Measurements from ENCODE around the gene PHKG1. TPM values are rescaled to one million over a fixed set of nuclear protein-coding genes. Genes with fewer than 3 reads are reported as not detected.

Gene PHKG1
- total and polyA plus RNA-seq, 2 of the 8 experiments (the other 6 are each of a cell fraction or from before 2014, with no cell fraction given) = 0.03 to 0.61 TPM

DNA sequence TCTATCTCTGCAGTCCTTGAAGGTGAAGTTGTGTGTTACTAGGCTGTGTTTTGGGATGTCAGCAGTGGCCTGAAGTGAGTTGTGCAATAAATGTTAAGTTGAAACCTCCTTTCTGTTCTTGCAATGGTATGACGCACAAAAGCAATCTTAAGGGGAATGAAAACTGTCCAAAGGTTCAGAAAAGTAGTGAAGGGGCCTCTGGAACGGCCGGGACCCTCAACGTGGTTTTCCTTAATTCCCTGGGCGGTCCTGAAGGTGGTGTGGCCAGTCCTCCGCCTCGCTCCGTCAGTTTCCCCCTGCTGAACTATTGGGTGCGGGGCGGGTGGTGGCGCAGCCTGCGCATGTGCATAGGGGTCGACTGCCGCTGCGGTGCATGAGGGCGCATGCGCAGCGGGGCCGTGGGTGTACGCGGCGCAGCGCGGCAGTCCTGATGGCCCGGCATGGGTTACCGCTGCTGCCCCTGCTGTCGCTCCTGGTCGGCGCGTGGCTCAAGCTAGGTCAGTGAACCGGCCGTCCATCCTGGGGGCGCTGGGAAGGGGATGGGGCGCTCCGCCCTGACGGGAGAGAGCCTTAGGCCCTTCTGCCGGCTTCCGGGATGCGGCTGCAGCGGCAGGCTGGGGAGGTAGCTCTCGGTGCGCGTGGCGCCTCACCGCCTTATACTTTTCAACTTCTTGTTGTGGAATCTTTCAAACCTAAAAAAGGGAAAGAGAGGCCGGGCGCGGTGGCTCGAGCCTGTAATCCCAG lies 28.7 kb downstream of the PHKG1 start, which contains the start of gene SUMF2 (continued):
- TF ChIP-seq CREB1 (IDR thresholded peaks at IDR 0.05) = peak; percentile 58; the same call in 1 of the 2 replicates
- TF ChIP-seq RFX5 (IDR thresholded peaks at IDR 0.05; ENCODE audit: borderline replicate concordance, low read depth, low read length) = 0 out of 2 replicates have a peak, but pooled peaks have one; percentile 25
- TF ChIP-seq PHF8 (conservative IDR thresholded peaks at IDR 0.05; ENCODE audit: low read depth, low read length) = peak; percentile 80
- TF ChIP-seq SIN3A (conservative IDR thresholded peaks at IDR 0.05 in 1 of 2, IDR thresholded peaks at IDR 0.05 in 1 of 2; ENCODE audit: low read depth in 1 of 2, low read length in 2 of 2) = 0 out of 4 replicates have a peak, but pooled peaks have one; percentile 32 to 48
- peak; percentile 79 for TF ChIP-seq TAF1 (IDR thresholded peaks at IDR 0.05; ENCODE audit: low read depth, low read length)
- TF ChIP-seq, protein P1, sequence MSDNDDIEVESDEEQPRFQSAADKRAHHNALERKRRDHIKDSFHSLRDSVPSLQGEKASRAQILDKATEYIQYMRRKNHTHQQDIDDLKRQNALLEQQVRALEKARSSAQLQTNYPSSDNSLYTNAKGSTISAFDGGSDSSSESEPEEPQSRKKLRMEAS (IDR thresholded peaks at IDR 0.05) = peak; percentile 77
- no peak for TF ChIP-seq POU5F1 (IDR thresholded peaks at IDR 0.05; ENCODE audit: low read depth, low read length)
- TF ChIP-seq ZNF274 (IDR thresholded peaks at IDR 0.05; ENCODE audit: borderline replicate concordance, extremely low read depth, low read length) = no peak
- TF ChIP-seq TBP (IDR thresholded peaks at IDR 0.05; ENCODE audit: low read depth, low read length) = peak; percentile 64; the same call in 1 of the 2 replicates
- peak; percentile 85 to 90 for TF ChIP-seq POLR2A (IDR thresholded peaks at IDR 0.05; ENCODE audit: control extremely low read depth in 1 of 2, low read depth in 2 of 2, low read length in 2 of 2)
- TF ChIP-seq NRF1 (IDR thresholded peaks at IDR 0.05; ENCODE audit: low read depth, low read length) = peak; percentile 99
- peak; percentile 99 for TF ChIP-seq POLR2AphosphoS5 (IDR thresholded peaks at IDR 0.05; ENCODE audit: low read depth, low read length)

All from H1 (cell line).